Measurements from ENCODE around the gene ZNF462. TPM values are rescaled to one million over a fixed set of nuclear protein-coding genes. Genes with fewer than 3 reads are reported as not detected.

The ZNF462 gene
- polyA plus RNA-seq, 2 of the 4 experiments (the other 2 are of a cell fraction): 2.4 to 3.9 TPM

- no peak for DNase-seq (ENCODE audit: low read depth in 1 of 2, low spot score in 1 of 2)
- Histone ChIP-seq H3K9me3 (no peaks in the 10 kb centered on the region), H3K4me3 (no peak overlapping the region), H3K4me1 (peaks cover 43% of the 10 kb centered on the region), H3K4me2 (peak overlapping the region; percentile 64; the same call in 2 of the 3 replicates), H3K27ac (peak overlapping the region in 1 of 2 experiments; percentile 74; a peak in 1 of 6 replicates)
- TF ChIP-seq SREBF2 (IDR thresholded peaks at IDR 0.05): no peak
- no peak for TF ChIP-seq MAZ (IDR thresholded peaks at IDR 0.05; ENCODE audit: borderline replicate concordance, low read depth, low read length)
- no peak for TF ChIP-seq BHLHE40 (IDR thresholded peaks at IDR 0.05; ENCODE audit: low read depth, low read length)
- no peak for TF ChIP-seq CEBPB (IDR thresholded peaks at IDR 0.05)
- no peak for TF ChIP-seq CBX8 (IDR thresholded peaks at IDR 0.05)
- TF ChIP-seq HMGXB4 (CRISPR knock-in tag; IDR thresholded peaks at IDR 0.05; ENCODE audit: borderline replicate concordance): no peak
- TF ChIP-seq EHMT2 (IDR thresholded peaks at IDR 0.05; ENCODE audit: low read depth): no peak
- no peak for TF ChIP-seq ELK1 (IDR thresholded peaks at IDR 0.05; ENCODE audit: low read depth, low read length)
- TF ChIP-seq EP300 (IDR thresholded peaks at IDR 0.05): no peak
- no peak for TF ChIP-seq RCOR1 (IDR thresholded peaks at IDR 0.05; ENCODE audit: low read depth, low read length)
- ATAC-seq: no peak
- 77% methylated on average over 1 of the region's 1 CpG for WGBS (ENCODE audit: missing lambda C conversion rate)
- ChIA-PET CTCF (interaction anchor here (1.2 kb wide), 2 partner anchors 10 to 19 kb away, joined by 3 to 4 read pairs; no protein-coding TSS in a partner anchor), POLR2A (no interaction called here)
- FAIRE-seq: no peak
Measured at GRCh38 chr9:106922026-106922425, 59.1 kb downstream of the ZNF462 start.

- no peak for TF ChIP-seq MAFK (IDR thresholded peaks at IDR 0.05; ENCODE audit: partially characterized antibody)
- no peak for TF ChIP-seq CTCF (IDR thresholded peaks at IDR 0.05)
- TF ChIP-seq ATOH8 (CRISPR knock-in tag; IDR thresholded peaks at IDR 0.05; ENCODE audit: low read depth): no peak
- TF ChIP-seq HMGXB4 (CRISPR knock-in tag; IDR thresholded peaks at IDR 0.05; ENCODE audit: borderline replicate concordance): no peak
- no peak for TF ChIP-seq RCOR1 (IDR thresholded peaks at IDR 0.05; ENCODE audit: low read depth, low read length)
- no peak for TF ChIP-seq SMC3 (IDR thresholded peaks at IDR 0.05)
- no peak for TF ChIP-seq ELK1 (IDR thresholded peaks at IDR 0.05; ENCODE audit: low read depth, low read length)
- no peak for TF ChIP-seq RNF2 (IDR thresholded peaks at IDR 0.05; ENCODE audit: borderline replicate concordance, low read depth)
- TF ChIP-seq CEBPB (IDR thresholded peaks at IDR 0.05): no peak
- TF ChIP-seq MAZ (IDR thresholded peaks at IDR 0.05; ENCODE audit: borderline replicate concordance, low read depth, low read length): no peak
- ATAC-seq: no peak
- 85% methylated on average over 3 of the region's 7 CpGs for WGBS (ENCODE audit: missing lambda C conversion rate)
- no peak overlapping the region for H3K4me3 ChIP-seq
- FAIRE-seq: no peak
- H3K4me1 ChIP-seq: peaks cover 22% of the 10 kb centered on the region
- ChIA-PET POLR2A (no interaction called here), CTCF (no interaction called here)
- no peaks in the 10 kb centered on the region for H3K9me3 ChIP-seq
- no peak overlapping the region for H3K4me2 ChIP-seq
- DNase-seq (ENCODE audit: low read depth in 1 of 2, low spot score in 1 of 2): no peak
- H3K27ac ChIP-seq: no peak overlapping the region
Measured at GRCh38 chr9:106925392-106925791, 62.4 kb downstream of the ZNF462 start.
